GM10847 (cell line): ENCODE data around the gene ITPR3.
A peak's percentile ranks its signal among the peaks of the same experiment; 100 is the strongest.

Experiments used
- POLR2A ChIP-seq: IDR thresholded peaks from 2 replicates; pipeline ENCODE4 v1.6.1; 2011; ENCODE audit not compliant: insufficient read length; ENCODE audit errors: extremely low read depth

ITPR3 gene

GRCh38 chr6:33620856-33621710 is at the start of gene ITPR3:
ITPR3 (plus strand) TSS chr6:33621322; CDS start chr6:33621603, 281 bp downstream.
- TF ChIP-seq POLR2A = peak; percentile 51

- no peak for TF ChIP-seq POLR2A
Observed at GRCh38 chr6:33571637-33572316, 49.3 kb upstream of the ITPR3 start.

GRCh38 chr6:33575211-33575610 is 45.9 kb upstream of the ITPR3 start:
- TF ChIP-seq POLR2A = no peak

GRCh38 chr6:33576668-33577067 is 44.5 kb upstream of the ITPR3 start:
- TF ChIP-seq POLR2A = no peak

- TF ChIP-seq POLR2A = no peak
Observed at GRCh38 chr6:33577106-33577535, 44.0 kb upstream of the ITPR3 start.

DNA sequence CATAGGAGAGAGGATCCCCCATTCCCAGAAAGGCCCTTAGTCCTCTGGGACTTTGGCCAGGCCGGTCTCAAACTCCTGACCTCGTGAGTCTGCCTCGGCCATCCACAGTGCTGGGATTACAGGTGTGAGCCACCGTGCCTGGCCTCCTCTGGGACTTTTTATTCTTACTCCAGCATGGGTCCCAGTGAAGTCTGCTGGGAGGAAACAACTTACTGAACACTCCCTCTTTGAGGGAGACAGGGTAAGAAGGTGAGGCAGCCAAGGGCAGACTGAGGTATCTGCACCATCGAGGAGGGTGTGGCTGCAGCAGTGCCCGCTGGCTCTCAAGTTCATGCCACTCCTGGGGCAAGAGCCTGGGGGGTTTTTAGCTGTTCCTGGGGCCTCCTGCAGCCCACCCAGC is 43.4 kb upstream of the ITPR3 start:
- TF ChIP-seq POLR2A = no peak

- TF ChIP-seq POLR2A = no peak
Observed at GRCh38 chr6:33578164-33578563, 43.0 kb upstream of the ITPR3 start.

DNA sequence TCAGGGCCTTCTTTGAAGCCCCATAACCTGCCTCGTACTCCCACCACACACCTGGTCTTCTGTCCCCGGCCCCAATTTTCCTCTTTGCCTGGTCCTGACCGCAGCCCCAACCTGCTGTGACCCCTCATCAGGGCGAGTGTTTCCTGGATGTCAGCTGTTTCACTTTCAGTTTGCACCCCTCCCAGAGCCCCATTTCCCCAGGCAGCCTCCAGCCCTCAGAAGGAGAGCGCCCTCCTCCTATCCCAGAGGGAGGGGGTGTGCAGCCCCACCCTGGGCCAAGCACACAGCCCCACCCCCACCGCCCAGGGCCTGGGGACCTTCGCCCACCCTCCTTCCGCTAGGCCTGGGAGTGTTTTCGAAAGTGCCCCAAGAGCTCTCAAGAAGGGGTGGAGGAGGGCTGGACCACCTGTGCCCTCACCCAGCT is 42.5 kb upstream of the ITPR3 start:
- no peak for TF ChIP-seq POLR2A

- TF ChIP-seq POLR2A = peak; percentile 31
Observed at GRCh38 chr6:33579828-33580714, 41.1 kb upstream of the ITPR3 start, which contains the start of gene BAK1. BAK1 (minus strand) TSS chr6:33580276; CDS start chr6:33577604, 2,672 bp downstream.

- no peak for TF ChIP-seq POLR2A
Observed at GRCh38 chr6:33581186-33581585, 39.9 kb upstream of the ITPR3 start.

GRCh38 chr6:33583591-33584155 is 37.4 kb upstream of the ITPR3 start:
- TF ChIP-seq POLR2A = no peak

GRCh38 chr6:33584700-33585402 is 36.3 kb upstream of the ITPR3 start:
- no peak for TF ChIP-seq POLR2A

DNA sequence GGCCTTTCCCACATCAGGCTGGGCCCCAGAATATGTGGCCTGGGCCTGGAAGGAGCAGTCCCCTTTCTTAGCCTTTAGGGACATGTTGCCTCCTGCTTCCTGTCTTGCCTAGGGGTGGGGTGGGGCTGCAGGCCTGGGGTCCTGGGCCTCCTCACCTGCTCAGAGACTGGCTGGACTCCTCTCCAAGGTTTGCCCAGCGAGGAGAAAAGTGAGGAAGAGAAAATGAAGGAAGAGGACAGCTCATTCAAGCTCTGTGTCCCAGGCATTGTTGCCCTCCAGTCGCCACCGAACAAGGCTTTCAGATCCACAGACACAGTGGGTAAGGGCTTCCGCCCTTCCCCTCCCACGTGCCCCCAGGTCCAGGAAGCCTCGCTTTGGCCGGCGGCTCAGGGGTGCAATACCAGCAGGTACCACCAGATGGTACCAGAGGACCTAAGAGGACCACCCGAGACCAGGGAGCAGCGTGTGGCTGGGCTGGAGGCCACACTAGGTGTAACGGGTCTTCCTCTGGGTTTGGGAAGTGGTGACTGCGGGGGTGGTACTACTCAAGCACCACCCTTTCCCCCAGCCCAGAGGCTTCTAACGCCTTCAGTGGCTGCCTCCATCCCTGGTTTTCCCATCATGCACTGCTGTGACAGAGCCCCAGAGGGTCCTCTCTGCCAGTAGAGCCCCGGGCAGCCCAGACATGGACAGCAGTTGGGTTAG is 35.6 kb upstream of the ITPR3 start:
- no peak for TF ChIP-seq POLR2A
